ENCODE data around the gene SMAP1.

The SMAP1 gene

GRCh38 chr6:70667256-70667710 lies 400 bp upstream of the SMAP1 start:
- Histone ChIP-seq H3K4me1 (peaks cover 5% of the 10 kb centered on the region), H3K4me2 (ENCODE audit: low read length) (peak overlapping the region; percentile 79), H3K4me3 (ENCODE audit: low read depth, low read length) (peak overlapping the region; percentile 72), H2AFZ (peak overlapping the region; percentile 94), H3K9ac (no peak overlapping the region), H3K27ac (peak overlapping the region; percentile 84), H3K9me3 (ENCODE audit: control insufficient read depth, low read length) (no peaks in the 10 kb centered on the region), H3K79me2 (peaks cover 21% of the 10 kb centered on the region), H3K27me3 (ENCODE audit: control insufficient read depth, insufficient read depth, low read length) (no peaks in the 10 kb centered on the region), H3K36me3 (ENCODE audit: control insufficient read depth, insufficient read depth, low read length) (no peaks in the 10 kb centered on the region)
- TF ChIP-seq, protein P1, sequence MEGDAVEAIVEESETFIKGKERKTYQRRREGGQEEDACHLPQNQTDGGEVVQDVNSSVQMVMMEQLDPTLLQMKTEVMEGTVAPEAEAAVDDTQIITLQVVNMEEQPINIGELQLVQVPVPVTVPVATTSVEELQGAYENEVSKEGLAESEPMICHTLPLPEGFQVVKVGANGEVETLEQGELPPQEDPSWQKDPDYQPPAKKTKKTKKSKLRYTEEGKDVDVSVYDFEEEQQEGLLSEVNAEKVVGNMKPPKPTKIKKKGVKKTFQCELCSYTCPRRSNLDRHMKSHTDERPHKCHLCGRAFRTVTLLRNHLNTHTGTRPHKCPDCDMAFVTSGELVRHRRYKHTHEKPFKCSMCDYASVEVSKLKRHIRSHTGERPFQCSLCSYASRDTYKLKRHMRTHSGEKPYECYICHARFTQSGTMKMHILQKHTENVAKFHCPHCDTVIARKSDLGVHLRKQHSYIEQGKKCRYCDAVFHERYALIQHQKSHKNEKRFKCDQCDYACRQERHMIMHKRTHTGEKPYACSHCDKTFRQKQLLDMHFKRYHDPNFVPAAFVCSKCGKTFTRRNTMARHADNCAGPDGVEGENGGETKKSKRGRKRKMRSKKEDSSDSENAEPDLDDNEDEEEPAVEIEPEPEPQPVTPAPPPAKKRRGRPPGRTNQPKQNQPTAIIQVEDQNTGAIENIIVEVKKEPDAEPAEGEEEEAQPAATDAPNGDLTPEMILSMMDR (IDR thresholded peaks at IDR 0.05), result no peak

DNA sequence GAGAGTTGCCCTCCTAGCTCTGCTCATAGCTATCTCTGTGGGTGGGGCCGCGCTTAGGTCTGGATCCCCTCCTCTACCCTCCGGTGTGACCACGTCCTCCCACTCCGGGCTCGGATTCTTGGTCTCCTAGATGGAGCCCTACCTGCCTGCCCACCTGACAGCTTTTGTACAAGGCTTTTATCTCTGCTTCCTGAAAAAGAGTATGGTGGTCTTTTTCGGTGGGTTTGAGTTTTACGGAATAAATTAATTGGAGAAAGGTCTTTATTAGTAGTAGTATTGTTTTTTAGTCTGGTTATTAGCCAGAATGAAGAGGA lies 773 bp downstream of the SMAP1 start:
- Histone ChIP-seq H3K79me2 (peaks cover 21% of the 10 kb centered on the region), H3K4me1 (peaks cover 15% of the 10 kb centered on the region), H3K27ac (peak overlapping the region; percentile 84), H3K9me3 (ENCODE audit: control insufficient read depth, low read length) (no peaks in the 10 kb centered on the region), H3K27me3 (ENCODE audit: control insufficient read depth, insufficient read depth, low read length) (no peaks in the 10 kb centered on the region), H2AFZ (peak overlapping the region; percentile 94), H3K4me2 (ENCODE audit: low read length) (peak overlapping the region; percentile 64), H3K4me3 (ENCODE audit: low read depth, low read length) (peak overlapping the region; percentile 72), H3K9ac (peak overlapping the region; percentile 64), H3K36me3 (ENCODE audit: control insufficient read depth, insufficient read depth, low read length) (no peaks in the 10 kb centered on the region)
- TF ChIP-seq, protein P1 (IDR thresholded peaks at IDR 0.05), result no peak

- H3K4me2 ChIP-seq (ENCODE audit: low read length), result peak overlapping the region; percentile 64
- no peak overlapping the region for H3K9ac ChIP-seq
- H2AFZ ChIP-seq, result no peak overlapping the region
- peak overlapping the region; percentile 72 for H3K4me3 ChIP-seq (ENCODE audit: low read depth, low read length)
- H3K27me3 ChIP-seq (ENCODE audit: control insufficient read depth, insufficient read depth, low read length), result no peaks in the 10 kb centered on the region
- H3K79me2 ChIP-seq, result peaks cover 23% of the 10 kb centered on the region
- TF ChIP-seq, protein P1 (IDR thresholded peaks at IDR 0.05), result no peak
- no peaks in the 10 kb centered on the region for H3K9me3 ChIP-seq (ENCODE audit: control insufficient read depth, low read length)
- H3K27ac ChIP-seq, result no peak overlapping the region
- H3K36me3 ChIP-seq (ENCODE audit: control insufficient read depth, insufficient read depth, low read length), result no peaks in the 10 kb centered on the region
- peaks cover 15% of the 10 kb centered on the region for H3K4me1 ChIP-seq
These were observed 1.4 kb downstream of the SMAP1 start for GRCh38 chr6:70669133-70669532.

- peaks cover 20% of the 10 kb centered on the region for H3K4me1 ChIP-seq
- H3K36me3 ChIP-seq (ENCODE audit: control insufficient read depth, insufficient read depth, low read length), result no peaks in the 10 kb centered on the region
- no peak overlapping the region for H3K4me2 ChIP-seq (ENCODE audit: low read length)
- no peaks in the 10 kb centered on the region for H3K9me3 ChIP-seq (ENCODE audit: control insufficient read depth, low read length)
- H3K79me2 ChIP-seq, result peaks cover 43% of the 10 kb centered on the region
- no peak overlapping the region for H2AFZ ChIP-seq
- no peak overlapping the region for H3K27ac ChIP-seq
- H3K27me3 ChIP-seq (ENCODE audit: control insufficient read depth, insufficient read depth, low read length), result no peaks in the 10 kb centered on the region
- H3K9ac ChIP-seq, result no peak overlapping the region
- no peak overlapping the region for H3K4me3 ChIP-seq (ENCODE audit: low read depth, low read length)
- TF ChIP-seq, protein P1 (IDR thresholded peaks at IDR 0.05), result no peak
These were observed 4.9 kb downstream of the SMAP1 start for GRCh38 chr6:70672549-70672948.

- H3K27me3 ChIP-seq (ENCODE audit: control insufficient read depth, insufficient read depth, low read length), result no peaks in the 10 kb centered on the region
- peaks cover 20% of the 10 kb centered on the region for H3K4me1 ChIP-seq
- no peak overlapping the region for H3K9ac ChIP-seq
- no peak overlapping the region for H3K4me3 ChIP-seq (ENCODE audit: low read depth, low read length)
- H3K36me3 ChIP-seq (ENCODE audit: control insufficient read depth, insufficient read depth, low read length), result no peaks in the 10 kb centered on the region
- no peaks in the 10 kb centered on the region for H3K9me3 ChIP-seq (ENCODE audit: control insufficient read depth, low read length)
- H3K27ac ChIP-seq, result no peak overlapping the region
- peaks cover 48% of the 10 kb centered on the region for H3K79me2 ChIP-seq
- TF ChIP-seq, protein P1 (IDR thresholded peaks at IDR 0.05), result no peak
- no peak overlapping the region for H3K4me2 ChIP-seq (ENCODE audit: low read length)
- no peak overlapping the region for H2AFZ ChIP-seq
These were observed 5.4 kb downstream of the SMAP1 start for GRCh38 chr6:70673054-70673453.
